ENCODE data around the gene SYT3. TPM values are rescaled to one million over a fixed set of nuclear protein-coding genes. Genes with fewer than 3 reads are reported as not detected.
A peak's percentile ranks its signal among the peaks of the same experiment; 100 is the strongest.

The SYT3 gene
- total RNA-seq, 1 experiment from 2014 or later, result 0.41 TPM

- peak overlapping the region; percentile 76 for H3K4me3 Mint-ChIP-seq (ENCODE audit: unreplicated experiment)
- H3K36me3 Mint-ChIP-seq (ENCODE audit: insufficient read depth, unreplicated experiment), result peaks cover 6% of the 10 kb centered on the region
- peak overlapping the region; percentile 78 for H3K27ac Mint-ChIP-seq (ENCODE audit: unreplicated experiment)
- no peak for TF ChIP-seq CTCF (IDR thresholded peaks at IDR 0.05; ENCODE audit: insufficient read depth in 1 of 2, low read depth in 1 of 2, low read length in 1 of 2, severe bottlenecking in 1 of 2, unreplicated experiment in 1 of 2)
- H3K4me1 Mint-ChIP-seq (ENCODE audit: low read depth, unreplicated experiment), result peaks cover 19% of the 10 kb centered on the region
- H3K4me1 ChIP-seq, result peaks cover 9% of the 10 kb centered on the region
- no peaks in the 10 kb centered on the region for H3K27me3 ChIP-seq (replicated peaks; ENCODE audit: control insufficient read depth, insufficient read depth, low read length)
- ChIA-PET CTCF (no interaction called here), POLR2A (no interaction called here)
- H3K9me3 Mint-ChIP-seq (ENCODE audit: unreplicated experiment), result peaks cover 67% of the 10 kb centered on the region
- H3K9me3 ChIP-seq, result peaks cover 30% of the 10 kb centered on the region
- intact Hi-C loops (cut with micrococcal nuclease; ENCODE audit: unreplicated experiment), result no loop called here
- peak; percentile 39 to 85 for DNase-seq
- H3K27me3 Mint-ChIP-seq (ENCODE audit: insufficient read depth, unreplicated experiment), result no peaks in the 10 kb centered on the region
- no peak overlapping the region for H3K4me3 ChIP-seq (ENCODE audit: low read depth, low read length)
- BruUV-seq (replicated peaks), result no TSS peak
- no peaks in the 10 kb centered on the region for H3K36me3 ChIP-seq (ENCODE audit: control insufficient read depth, insufficient read depth, low read length)
Observed at GRCh38 chr19:50657712-50658440, 18.2 kb upstream of the SYT3 start.

GRCh38 chr19:50657222-50657669, 17.6 kb upstream of the SYT3 start:
- ChIA-PET POLR2A (no interaction called here), CTCF (no interaction called here)
- no peak for DNase-seq
- H3K4me3 Mint-ChIP-seq (ENCODE audit: unreplicated experiment), result no peak overlapping the region
- H3K27me3 Mint-ChIP-seq (ENCODE audit: insufficient read depth, unreplicated experiment), result no peaks in the 10 kb centered on the region
- BruUV-seq (replicated peaks), result no TSS peak
- H3K4me3 ChIP-seq (ENCODE audit: low read depth, low read length), result no peak overlapping the region
- intact Hi-C loops (cut with micrococcal nuclease; ENCODE audit: unreplicated experiment), result no loop called here
- TF ChIP-seq CTCF (IDR thresholded peaks at IDR 0.05; ENCODE audit: insufficient read depth in 1 of 2, low read depth in 1 of 2, low read length in 1 of 2, severe bottlenecking in 1 of 2, unreplicated experiment in 1 of 2), result no peak
- no peaks in the 10 kb centered on the region for H3K36me3 ChIP-seq (ENCODE audit: control insufficient read depth, insufficient read depth, low read length)
- H3K4me1 Mint-ChIP-seq (ENCODE audit: low read depth, unreplicated experiment), result peaks cover 24% of the 10 kb centered on the region
- peaks cover 71% of the 10 kb centered on the region for H3K9me3 Mint-ChIP-seq (ENCODE audit: unreplicated experiment)
- H3K27me3 ChIP-seq (replicated peaks; ENCODE audit: control insufficient read depth, insufficient read depth, low read length), result no peaks in the 10 kb centered on the region
- H3K4me1 ChIP-seq, result peaks cover 9% of the 10 kb centered on the region
- peaks cover 6% of the 10 kb centered on the region for H3K36me3 Mint-ChIP-seq (ENCODE audit: insufficient read depth, unreplicated experiment)
- H3K9me3 ChIP-seq, result peaks cover 30% of the 10 kb centered on the region
- no peak overlapping the region for H3K27ac Mint-ChIP-seq (ENCODE audit: unreplicated experiment)

- H3K27me3 ChIP-seq (replicated peaks; ENCODE audit: control insufficient read depth, insufficient read depth, low read length), result no peaks in the 10 kb centered on the region
- no peak overlapping the region for H3K4me3 ChIP-seq (ENCODE audit: low read depth, low read length)
- no peak for TF ChIP-seq CTCF (IDR thresholded peaks at IDR 0.05; ENCODE audit: insufficient read depth in 1 of 2, low read depth in 1 of 2, low read length in 1 of 2, severe bottlenecking in 1 of 2, unreplicated experiment in 1 of 2)
- DNase-seq, result peak; percentile 65 to 79
- ChIA-PET POLR2A (no interaction called here), CTCF (interaction anchor here (0.6 kb wide), 1 partner anchor 57 kb away, joined by 3 read pairs; no protein-coding TSS in a partner anchor)
- H3K36me3 ChIP-seq (ENCODE audit: control insufficient read depth, insufficient read depth, low read length), result no peaks in the 10 kb centered on the region
- H3K4me1 Mint-ChIP-seq (ENCODE audit: low read depth, unreplicated experiment), result peaks cover 26% of the 10 kb centered on the region
- H3K4me3 Mint-ChIP-seq (ENCODE audit: unreplicated experiment), result peak overlapping the region; percentile 48
- peaks cover 30% of the 10 kb centered on the region for H3K9me3 ChIP-seq
- no peaks in the 10 kb centered on the region for H3K27me3 Mint-ChIP-seq (ENCODE audit: insufficient read depth, unreplicated experiment)
- H3K36me3 Mint-ChIP-seq (ENCODE audit: insufficient read depth, unreplicated experiment), result peaks cover 6% of the 10 kb centered on the region
- H3K27ac Mint-ChIP-seq (ENCODE audit: unreplicated experiment), result peak overlapping the region; percentile 75
- BruUV-seq (replicated peaks), result no TSS peak
- intact Hi-C loops (cut with micrococcal nuclease; ENCODE audit: unreplicated experiment), result no loop called here
- H3K9me3 Mint-ChIP-seq (ENCODE audit: unreplicated experiment), result peaks cover 54% of the 10 kb centered on the region
- peaks cover 9% of the 10 kb centered on the region for H3K4me1 ChIP-seq
Observed at GRCh38 chr19:50654882-50655281, 15.2 kb upstream of the SYT3 start.
